ENCODE results near the gene CYP3A7.
"Not testable (repeated sequence)": the region's sequence is repeated elsewhere in the genome, so short reads cannot be mapped to it uniquely, and the experiment has no call there.

The CYP3A7 gene

GRCh38 chr7:99731638-99732374 lies 3.2 kb downstream of the CYP3A7 start:
- Mint-ChIP-seq H3K9me3 (no peaks in the 10 kb centered on the region), H3K4me3 (no peak overlapping the region), H3K27ac (no peak overlapping the region), H3K4me1 (ENCODE audit: low read depth) (no peaks in the 10 kb centered on the region), H3K27me3 (ENCODE audit: low read depth) (no peaks in the 10 kb centered on the region), H3K36me3 (ENCODE audit: low read depth) (peaks cover 3% of the 10 kb centered on the region)

- H3K36me3 Mint-ChIP-seq (ENCODE audit: low read depth): no peaks in the 10 kb centered on the region
- H3K27me3 Mint-ChIP-seq (ENCODE audit: low read depth): no peaks in the 10 kb centered on the region
- no peak overlapping the region for H3K27ac Mint-ChIP-seq
- H3K9me3 Mint-ChIP-seq: no peaks in the 10 kb centered on the region
- H3K4me1 Mint-ChIP-seq (ENCODE audit: low read depth): no peaks in the 10 kb centered on the region
- H3K4me3 Mint-ChIP-seq: no peak overlapping the region
Observed at GRCh38 chr7:99730992-99731391, 4.0 kb downstream of the CYP3A7 start.

GRCh38 chr7:99730238-99730810 lies 4.7 kb downstream of the CYP3A7 start:
- Mint-ChIP-seq H3K36me3 (ENCODE audit: low read depth) (no peaks in the 10 kb centered on the region), H3K27me3 (ENCODE audit: low read depth) (no peaks in the 10 kb centered on the region), H3K4me3 (no peak overlapping the region), H3K27ac (no peak overlapping the region), H3K4me1 (ENCODE audit: low read depth) (no peaks in the 10 kb centered on the region), H3K9me3 (no peaks in the 10 kb centered on the region)

GRCh38 chr7:99729486-99730237 lies 5.3 kb downstream of the CYP3A7 start:
- H3K27ac Mint-ChIP-seq: no peak overlapping the region
- H3K27me3 Mint-ChIP-seq (ENCODE audit: low read depth): no peaks in the 10 kb centered on the region
- no peaks in the 10 kb centered on the region for H3K36me3 Mint-ChIP-seq (ENCODE audit: low read depth)
- H3K4me1 Mint-ChIP-seq (ENCODE audit: low read depth): no peaks in the 10 kb centered on the region
- H3K9me3 Mint-ChIP-seq: no peaks in the 10 kb centered on the region
- H3K4me3 Mint-ChIP-seq: no peak overlapping the region

- H3K4me1 Mint-ChIP-seq (ENCODE audit: low read depth): no peaks in the 10 kb centered on the region
- no peaks in the 10 kb centered on the region for H3K36me3 Mint-ChIP-seq (ENCODE audit: low read depth)
- no peak overlapping the region for H3K27ac Mint-ChIP-seq
- H3K9me3 Mint-ChIP-seq: no peaks in the 10 kb centered on the region
- no peaks in the 10 kb centered on the region for H3K27me3 Mint-ChIP-seq (ENCODE audit: low read depth)
- no peak overlapping the region for H3K4me3 Mint-ChIP-seq
Observed at GRCh38 chr7:99728615-99729014, 6.4 kb downstream of the CYP3A7 start.

GRCh38 chr7:99723201-99723600 lies 11.8 kb downstream of the CYP3A7 start:
- H3K27ac Mint-ChIP-seq; H3K4me1 Mint-ChIP-seq (ENCODE audit: low read depth); H3K4me3 Mint-ChIP-seq; H3K27me3 Mint-ChIP-seq (ENCODE audit: low read depth); H3K9me3 Mint-ChIP-seq; H3K36me3 Mint-ChIP-seq (ENCODE audit: low read depth): not testable (repeated sequence)

GRCh38 chr7:99720800-99721595 lies 14.0 kb downstream of the CYP3A7 start:
- H3K27me3 Mint-ChIP-seq (ENCODE audit: low read depth): no peaks in the 10 kb centered on the region
- no peak overlapping the region for H3K27ac Mint-ChIP-seq
- no peak overlapping the region for H3K4me3 Mint-ChIP-seq
- H3K9me3 Mint-ChIP-seq: peaks cover 9% of the 10 kb centered on the region
- H3K4me1 Mint-ChIP-seq (ENCODE audit: low read depth): peaks cover 4% of the 10 kb centered on the region
- H3K36me3 Mint-ChIP-seq (ENCODE audit: low read depth): peaks cover 1% of the 10 kb centered on the region

GRCh38 chr7:99719996-99720769 lies 14.8 kb downstream of the CYP3A7 start:
- Mint-ChIP-seq H3K4me1 (ENCODE audit: low read depth) (peaks cover 4% of the 10 kb centered on the region), H3K27ac (no peak overlapping the region), H3K36me3 (ENCODE audit: low read depth) (peaks cover 3% of the 10 kb centered on the region), H3K27me3 (ENCODE audit: low read depth) (no peaks in the 10 kb centered on the region), H3K9me3 (peaks cover 13% of the 10 kb centered on the region), H3K4me3 (no peak overlapping the region)

GRCh38 chr7:99713995-99714570 lies 20.9 kb downstream of the CYP3A7 start:
- Mint-ChIP-seq H3K4me3 (no peak overlapping the region), H3K36me3 (ENCODE audit: low read depth) (peaks cover 6% of the 10 kb centered on the region), H3K27me3 (ENCODE audit: low read depth) (no peaks in the 10 kb centered on the region), H3K27ac (no peak overlapping the region), H3K9me3 (peaks cover 18% of the 10 kb centered on the region), H3K4me1 (ENCODE audit: low read depth) (no peaks in the 10 kb centered on the region)

GRCh38 chr7:99709838-99710578 lies 25.0 kb downstream of the CYP3A7 start:
- Mint-ChIP-seq H3K4me1 (ENCODE audit: low read depth) (no peaks in the 10 kb centered on the region), H3K4me3 (no peak overlapping the region), H3K27ac (no peak overlapping the region), H3K36me3 (ENCODE audit: low read depth) (peaks cover 3% of the 10 kb centered on the region), H3K27me3 (ENCODE audit: low read depth) (no peaks in the 10 kb centered on the region), H3K9me3 (peaks cover 3% of the 10 kb centered on the region)

GRCh38 chr7:99709260-99709659 lies 25.7 kb downstream of the CYP3A7 start:
- Mint-ChIP-seq H3K4me1 (ENCODE audit: low read depth) (no peaks in the 10 kb centered on the region), H3K27me3 (ENCODE audit: low read depth) (no peaks in the 10 kb centered on the region), H3K36me3 (ENCODE audit: low read depth) (peaks cover 3% of the 10 kb centered on the region), H3K27ac (no peak overlapping the region), H3K9me3 (no peaks in the 10 kb centered on the region), H3K4me3 (no peak overlapping the region)

- Mint-ChIP-seq H3K9me3 (no peaks in the 10 kb centered on the region), H3K4me1 (ENCODE audit: low read depth) (no peaks in the 10 kb centered on the region), H3K4me3 (no peak overlapping the region), H3K36me3 (ENCODE audit: low read depth) (peaks cover 3% of the 10 kb centered on the region), H3K27me3 (ENCODE audit: low read depth) (no peaks in the 10 kb centered on the region), H3K27ac (no peak overlapping the region)
Observed at GRCh38 chr7:99707096-99707495, 27.9 kb downstream of the CYP3A7 start.

GRCh38 chr7:99699946-99700345 lies 35.0 kb downstream of the CYP3A7 start:
- Mint-ChIP-seq H3K9me3 (no peaks in the 10 kb centered on the region), H3K27ac (no peak overlapping the region), H3K27me3 (ENCODE audit: low read depth) (peaks cover 5% of the 10 kb centered on the region), H3K36me3 (ENCODE audit: low read depth) (no peaks in the 10 kb centered on the region), H3K4me1 (ENCODE audit: low read depth) (no peaks in the 10 kb centered on the region), H3K4me3 (no peak overlapping the region)
